DMS79 (cell line): ENCODE data around the gene ADORA1.

Experiments used
- DNase-seq: peaks from one replicate; lab custom pipeline; 2025; lab: John Stamatoyannopoulos, UW

The ADORA1 gene

GRCh38 chr1:203213126-203213525 is 85.6 kb downstream of the ADORA1 start:
- no peak for DNase-seq

- no peak for DNase-seq
Observed at GRCh38 chr1:203214871-203215270, 87.3 kb downstream of the ADORA1 start.

- peak; percentile 63 for DNase-seq
Observed at GRCh38 chr1:203215573-203215972, 88.0 kb downstream of the ADORA1 start.

GRCh38 chr1:203216274-203217138 is 89.0 kb downstream of the ADORA1 start:
- peak; percentile 6 for DNase-seq
